ENCODE data around the gene TMPRSS7. TPM values are rescaled to one million over a fixed set of nuclear protein-coding genes. Genes with fewer than 3 reads are reported as not detected.

Gene TMPRSS7
- total RNA-seq, 4 donors from 2014 or later, result not detected

DNA sequence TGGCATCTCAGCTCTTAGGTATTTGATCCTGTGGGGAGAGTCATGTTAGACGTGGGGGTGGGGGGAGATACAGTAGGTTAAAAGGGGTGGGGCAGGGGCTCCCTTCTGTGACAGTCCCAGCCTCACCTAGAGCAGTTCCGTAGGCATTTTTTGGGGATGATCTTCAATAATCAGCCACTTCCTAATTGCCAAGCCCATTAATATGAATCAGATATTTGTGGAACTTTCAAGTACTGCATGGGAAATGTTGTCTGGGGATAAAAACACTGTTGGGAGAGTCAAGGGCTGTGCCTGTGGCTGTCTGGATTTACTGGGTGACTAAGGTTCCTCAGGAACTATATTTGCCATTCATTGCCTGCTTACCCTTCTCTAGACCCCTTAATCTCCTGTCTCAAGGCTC, 61.2 kb downstream of the TMPRSS7 start:
- in situ Hi-C loops (cut with MboI; ENCODE audit: low sequenced_read_pairs in 4 of 4), result no loop called here
- no peak for DNase-seq
- Histone ChIP-seq H3K27ac (no peak overlapping the region), H3K27me3 (no peaks in the 10 kb centered on the region), H3K9me3 (no peaks in the 10 kb centered on the region), H3K4me3 (no peak overlapping the region), H3K36me3 (no peaks in the 10 kb centered on the region), H3K4me1 (no peaks in the 10 kb centered on the region)
- no peak for ATAC-seq
- intact Hi-C loops (cut with DNase I; ENCODE audit: low total_unique reads), result no loop called here
- TF ChIP-seq, protein P1, sequence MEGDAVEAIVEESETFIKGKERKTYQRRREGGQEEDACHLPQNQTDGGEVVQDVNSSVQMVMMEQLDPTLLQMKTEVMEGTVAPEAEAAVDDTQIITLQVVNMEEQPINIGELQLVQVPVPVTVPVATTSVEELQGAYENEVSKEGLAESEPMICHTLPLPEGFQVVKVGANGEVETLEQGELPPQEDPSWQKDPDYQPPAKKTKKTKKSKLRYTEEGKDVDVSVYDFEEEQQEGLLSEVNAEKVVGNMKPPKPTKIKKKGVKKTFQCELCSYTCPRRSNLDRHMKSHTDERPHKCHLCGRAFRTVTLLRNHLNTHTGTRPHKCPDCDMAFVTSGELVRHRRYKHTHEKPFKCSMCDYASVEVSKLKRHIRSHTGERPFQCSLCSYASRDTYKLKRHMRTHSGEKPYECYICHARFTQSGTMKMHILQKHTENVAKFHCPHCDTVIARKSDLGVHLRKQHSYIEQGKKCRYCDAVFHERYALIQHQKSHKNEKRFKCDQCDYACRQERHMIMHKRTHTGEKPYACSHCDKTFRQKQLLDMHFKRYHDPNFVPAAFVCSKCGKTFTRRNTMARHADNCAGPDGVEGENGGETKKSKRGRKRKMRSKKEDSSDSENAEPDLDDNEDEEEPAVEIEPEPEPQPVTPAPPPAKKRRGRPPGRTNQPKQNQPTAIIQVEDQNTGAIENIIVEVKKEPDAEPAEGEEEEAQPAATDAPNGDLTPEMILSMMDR (IDR thresholded peaks at IDR 0.05 in 4 of 5, conservative IDR thresholded peaks at IDR 0.05 in 1 of 5), result no peak
- TF ChIP-seq POLR2A (IDR thresholded peaks at IDR 0.05), result no peak

DNA sequence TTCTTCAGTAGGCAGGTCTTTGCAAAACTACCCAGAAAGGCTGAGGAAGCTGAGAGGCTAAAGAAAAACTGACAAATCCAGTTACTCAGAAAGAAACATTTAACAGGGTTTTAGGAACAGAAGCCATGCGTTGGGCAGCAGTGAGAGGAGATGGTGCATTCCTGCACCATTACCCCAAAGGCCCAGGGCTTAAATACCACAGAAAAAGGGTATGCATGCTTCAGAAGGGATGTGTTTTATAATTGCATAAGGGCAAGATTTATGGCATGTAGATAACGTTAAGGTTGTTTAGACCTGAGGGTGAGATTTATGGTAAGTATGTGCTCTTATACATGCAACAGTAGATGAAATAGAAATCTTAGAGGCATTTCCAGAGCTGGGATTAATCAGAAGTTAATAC, 61.6 kb downstream of the TMPRSS7 start:
- ATAC-seq (no peak), DNase-seq (no peak)
- H3K27ac ChIP-seq, result no peak overlapping the region

DNA sequence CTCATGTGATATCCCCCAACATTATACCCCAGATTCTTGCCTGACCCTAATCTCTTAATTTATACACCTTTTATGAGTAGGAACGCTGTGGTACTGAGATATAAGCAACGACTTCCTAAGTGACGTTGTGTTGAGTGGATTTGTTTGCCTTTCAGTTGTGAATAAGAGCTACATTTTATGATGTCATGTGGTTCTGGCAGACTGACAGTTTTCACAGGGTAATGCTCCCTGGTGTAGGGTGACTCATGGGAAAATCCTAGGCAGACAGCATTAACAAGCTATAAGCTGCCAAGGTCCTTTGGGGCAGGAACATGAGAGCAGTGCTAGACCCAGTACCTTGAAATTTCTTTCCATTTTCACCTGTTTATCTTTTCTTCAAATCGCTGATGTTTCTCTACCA, 62.8 kb downstream of the TMPRSS7 start:
- TF ChIP-seq, protein P1 (IDR thresholded peaks at IDR 0.05 in 4 of 5, conservative IDR thresholded peaks at IDR 0.05 in 1 of 5), result no peak
- TF ChIP-seq POLR2A (IDR thresholded peaks at IDR 0.05), result no peak
- no peaks in the 10 kb centered on the region for H3K36me3 ChIP-seq
- H3K4me3 ChIP-seq, result no peak overlapping the region
- H3K4me1 ChIP-seq, result no peaks in the 10 kb centered on the region
- no peak overlapping the region for H3K27ac ChIP-seq
- ATAC-seq (no peak), DNase-seq (no peak)
- H3K9me3 ChIP-seq, result no peaks in the 10 kb centered on the region
- in situ Hi-C loops (cut with MboI; ENCODE audit: low sequenced_read_pairs in 4 of 4), result no loop called here
- intact Hi-C loops (cut with DNase I; ENCODE audit: low total_unique reads), result no loop called here
- no peaks in the 10 kb centered on the region for H3K27me3 ChIP-seq

More for the DNA sequence above, 61.6 kb downstream of the TMPRSS7 start:
- Histone ChIP-seq H3K4me3 (no peak overlapping the region), H3K27me3 (no peaks in the 10 kb centered on the region), H3K36me3 (no peaks in the 10 kb centered on the region), H3K4me1 (no peaks in the 10 kb centered on the region), H3K9me3 (no peaks in the 10 kb centered on the region)
- TF ChIP-seq, protein P1 (IDR thresholded peaks at IDR 0.05 in 4 of 5, conservative IDR thresholded peaks at IDR 0.05 in 1 of 5), result no peak
- TF ChIP-seq POLR2A (IDR thresholded peaks at IDR 0.05), result no peak
- in situ Hi-C loops (cut with MboI; ENCODE audit: low sequenced_read_pairs in 4 of 4) (no loop called here), intact Hi-C loops (cut with DNase I; ENCODE audit: low total_unique reads) (no loop called here)

DNA sequence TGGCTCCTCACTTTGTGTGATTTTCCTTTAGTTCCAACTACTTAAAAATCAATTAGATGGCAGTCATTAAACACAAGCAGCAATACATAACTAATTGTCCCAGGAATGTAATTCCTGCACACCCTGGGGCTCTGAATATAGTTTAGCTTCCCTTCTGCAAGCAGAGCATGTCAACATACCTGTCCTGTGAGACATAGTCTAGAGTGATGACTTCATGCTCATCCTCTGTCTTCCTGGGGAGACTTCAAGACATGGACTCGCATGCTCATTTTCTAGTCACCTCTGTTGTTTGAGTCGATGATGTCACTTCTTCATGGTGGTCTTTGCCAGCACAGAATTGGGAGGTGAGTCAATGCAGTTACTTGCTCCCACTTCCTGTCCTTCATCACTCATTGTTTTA, 67.4 kb downstream of the TMPRSS7 start:
- Histone ChIP-seq H3K27me3 (no peaks in the 10 kb centered on the region), H3K9me3 (no peaks in the 10 kb centered on the region), H3K4me3 (no peak overlapping the region), H3K27ac (no peak overlapping the region), H3K4me1 (no peaks in the 10 kb centered on the region), H3K36me3 (no peaks in the 10 kb centered on the region)
- intact Hi-C loops (cut with DNase I; ENCODE audit: low total_unique reads), result no loop called here
- no peak for ATAC-seq
- in situ Hi-C loops (cut with MboI; ENCODE audit: low sequenced_read_pairs in 4 of 4), result loop anchor here in 1 of 4 donors (25.0 kb wide), 1 partner anchor 410 kb away; no protein-coding TSS in a partner anchor
- TF ChIP-seq, protein P1 (IDR thresholded peaks at IDR 0.05 in 4 of 5, conservative IDR thresholded peaks at IDR 0.05 in 1 of 5), result no peak
- TF ChIP-seq POLR2A (IDR thresholded peaks at IDR 0.05), result no peak
- no peak for DNase-seq

DNA sequence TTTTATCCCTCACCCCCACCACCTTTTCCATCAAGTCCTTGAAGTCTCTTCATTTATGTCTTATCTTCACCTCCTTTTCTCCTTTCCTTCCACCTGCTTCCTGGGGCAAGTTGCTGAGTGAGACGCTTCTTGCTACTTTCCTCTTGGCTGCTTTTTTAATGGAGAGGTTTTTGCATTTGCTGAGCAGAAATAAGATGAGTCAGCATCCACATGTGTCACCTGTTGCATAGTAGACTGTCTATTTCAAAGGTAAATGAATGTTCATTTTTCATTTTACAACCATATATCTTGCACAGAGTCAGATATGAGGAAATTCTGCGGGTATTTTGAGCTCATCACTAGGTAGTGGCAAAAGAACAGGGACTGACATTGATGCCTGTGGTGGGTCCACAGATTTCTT, 70.2 kb downstream of the TMPRSS7 start:
- TF ChIP-seq, protein P1 (IDR thresholded peaks at IDR 0.05 in 4 of 5, conservative IDR thresholded peaks at IDR 0.05 in 1 of 5), result no peak
- no peak for TF ChIP-seq POLR2A (IDR thresholded peaks at IDR 0.05)
- ATAC-seq, result no peak
- in situ Hi-C loops (cut with MboI; ENCODE audit: low sequenced_read_pairs in 4 of 4), result loop anchor here in 1 of 4 donors (25.0 kb wide), 1 partner anchor 408 kb away; no protein-coding TSS in a partner anchor

More for the DNA sequence above, 70.2 kb downstream of the TMPRSS7 start:
- Histone ChIP-seq H3K4me1 (no peaks in the 10 kb centered on the region), H3K9me3 (no peaks in the 10 kb centered on the region), H3K4me3 (no peak overlapping the region), H3K36me3 (no peaks in the 10 kb centered on the region), H3K27me3 (no peaks in the 10 kb centered on the region), H3K27ac (no peak overlapping the region)
- no peak for DNase-seq
- intact Hi-C loops (cut with DNase I; ENCODE audit: low total_unique reads), result no loop called here

Data from gastrocnemius medialis (tissue), 4 donors.